Prostate gland (tissue), 2 donors: ENCODE results near the gene OR10R2.

ENCODE experiments used
- CTCF ChIP-seq, 4 experiments: fragments of 200-600 bp in 2 of 4; fragments of 450-650 bp in 2 of 4; sonication (generic) in 2 of 4; IDR thresholded peaks; 1 replicate in 3 of 4; 2 replicates in 1 of 4; pipeline ENCODE4 v1.5.1; 2016 to 2019; ENCODE audit warnings: antibody characterized with exemption in 4 of 4, mild to moderate bottlenecking in 2 of 4, moderate library complexity in 2 of 4
- POLR2A ChIP-seq: fragments of 450-650 bp; IDR thresholded peaks from one replicate; pipeline ENCODE4 v1.6.1; 2016; ENCODE audit warnings: antibody characterized with exemption, mild to moderate bottlenecking
- POLR2AphosphoS5 ChIP-seq: sonication (generic); formaldehyde crosslinking; IDR thresholded peaks from one replicate; pipeline ENCODE4 v1.6.1; 2017; ENCODE audit warnings: antibody characterized with exemption

GRCh38 chr1:158493054-158493453 is 21.0 kb downstream of the OR10R2 start:
- no peak for TF ChIP-seq CTCF (IDR thresholded peaks at IDR 0.05)
- no peak for TF ChIP-seq POLR2A
- TF ChIP-seq POLR2AphosphoS5 = no peak
